GM18507 (cell line): Measurements from ENCODE around the gene EXOSC7.

Experiments used
- DNase-seq: peaks from one replicate; pipeline ENCODE4 v3.0.0; 2011; ENCODE audit warnings: low read depth; ENCODE audit not compliant: insufficient read length; ENCODE audit errors: extremely low spot score
- FAIRE-seq: peaks from 2 replicates; lab custom pipeline; 2011; peaks lifted over from hg19 to GRCh38; lab: Jason Lieb, UNC

The EXOSC7 gene

DNA sequence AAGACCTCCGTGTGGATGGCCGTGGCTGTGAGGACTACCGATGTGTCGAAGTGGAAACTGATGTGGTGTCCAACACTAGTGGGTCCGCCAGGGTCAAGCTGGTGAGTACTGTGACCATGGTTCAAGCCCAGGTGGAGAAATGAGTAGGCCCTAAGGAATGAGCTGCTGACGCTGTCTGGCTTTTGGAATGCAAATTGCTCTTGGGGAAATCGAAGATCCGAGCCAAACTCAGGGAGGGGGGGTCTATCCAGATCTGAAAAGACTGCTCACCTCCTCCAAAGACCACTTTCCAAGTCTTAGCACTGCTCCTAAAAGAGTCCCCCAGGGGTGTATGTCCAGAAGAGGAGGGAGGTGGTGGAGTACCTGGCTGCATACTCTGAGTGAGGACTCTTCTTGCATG lies 13.1 kb downstream of the EXOSC7 start:
- no peak for FAIRE-seq

DNA sequence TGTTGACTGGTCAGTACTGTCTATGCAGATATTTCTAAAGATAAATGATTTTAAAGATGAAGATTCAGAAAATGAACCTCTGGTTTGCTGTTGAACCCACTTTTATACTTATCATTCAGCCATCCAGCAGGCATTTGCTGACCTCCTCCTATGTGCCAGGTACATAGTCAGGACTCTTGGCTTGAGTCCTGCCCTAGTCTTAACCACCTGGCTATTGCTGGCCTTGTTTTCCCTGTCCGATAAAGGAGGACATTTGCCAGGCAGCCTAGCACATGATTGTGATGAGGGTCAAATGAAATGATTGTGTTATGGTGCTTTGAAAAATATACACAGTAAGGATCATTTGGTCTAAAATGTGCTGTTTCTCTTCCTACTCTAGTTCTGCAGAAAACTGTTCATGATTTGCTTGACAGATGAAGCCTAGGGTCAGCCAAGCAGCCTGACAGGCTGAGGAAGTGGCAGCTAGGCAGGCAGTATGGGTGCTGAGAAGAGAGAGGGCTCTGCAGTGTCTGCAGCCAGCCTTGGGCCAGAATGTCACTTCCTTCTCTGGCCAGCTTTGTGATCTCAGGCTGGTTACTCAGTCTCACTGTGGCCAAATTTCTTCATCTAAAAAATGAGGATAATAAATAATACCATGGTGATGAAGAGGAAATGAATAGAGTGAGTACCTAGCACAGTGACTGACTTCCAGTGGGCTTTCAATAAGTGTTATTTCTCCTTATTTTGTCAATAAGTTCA lies 13.8 kb downstream of the EXOSC7 start:
- no peak for FAIRE-seq
- DNase-seq = no peak

More for the DNA sequence above, 13.1 kb downstream of the EXOSC7 start:
- DNase-seq = no peak

DNA sequence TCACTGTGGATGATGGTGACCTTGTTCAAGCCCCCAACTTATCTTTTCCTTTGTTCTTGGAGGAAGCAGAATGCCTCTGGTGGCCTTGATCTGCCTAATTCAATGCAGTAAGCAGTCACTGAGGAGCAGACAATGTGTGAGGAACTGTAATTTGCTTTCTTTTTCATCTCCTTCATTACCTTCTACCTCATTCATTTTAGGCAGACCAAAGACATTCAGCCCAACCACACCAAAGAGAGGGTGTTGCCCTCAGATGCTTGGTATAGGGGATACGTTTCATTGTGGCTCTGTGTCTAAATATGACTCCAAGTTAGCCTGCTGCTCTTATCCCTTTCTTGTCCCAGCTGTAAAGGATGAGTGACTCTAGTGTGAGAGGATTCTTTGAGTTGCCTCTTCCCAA lies 15.3 kb downstream of the EXOSC7 start:
- FAIRE-seq (no peak), DNase-seq (no peak)

DNA sequence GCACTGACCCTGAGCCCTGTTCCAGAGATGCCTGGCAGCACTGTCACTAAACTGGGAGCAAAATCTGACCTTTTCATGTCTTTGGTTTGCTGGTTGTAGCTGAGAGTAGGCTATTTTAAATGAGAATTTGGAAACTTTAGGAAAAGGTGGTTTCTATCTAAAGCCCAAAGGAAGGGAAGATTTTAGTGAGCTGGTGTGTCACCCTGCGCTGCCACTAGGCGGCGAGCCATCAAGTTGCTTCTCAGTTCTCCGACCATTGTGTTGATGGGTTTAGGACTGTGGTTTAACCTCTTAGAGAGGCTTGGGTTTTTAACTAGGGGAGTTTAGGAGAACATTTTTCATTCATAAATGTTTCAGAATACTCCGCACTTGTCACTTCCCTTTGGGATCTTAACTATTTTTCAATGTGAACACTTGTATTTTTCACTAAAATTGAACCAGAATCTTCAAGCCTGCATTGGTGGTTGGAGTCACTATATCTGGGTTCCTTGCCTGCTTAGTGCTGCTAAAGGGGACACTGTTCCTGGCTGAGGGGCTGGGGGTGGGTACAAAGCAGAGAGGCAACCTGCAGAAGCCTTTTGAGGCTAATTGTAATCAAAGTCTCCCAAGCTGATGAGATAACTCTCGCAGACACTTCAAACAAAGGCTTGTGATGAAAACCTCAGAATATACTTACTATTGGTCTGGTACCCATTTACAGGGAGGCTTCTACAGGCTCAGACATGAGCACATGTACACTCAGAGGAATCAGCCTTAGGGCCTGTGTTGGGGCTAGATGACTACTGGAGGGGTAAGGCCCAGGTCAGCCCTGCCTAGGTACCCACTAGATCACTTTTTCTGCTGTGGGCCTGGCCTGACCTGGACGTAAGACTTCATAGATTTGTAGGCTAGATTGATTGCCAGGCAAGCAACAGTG lies 16.8 kb downstream of the EXOSC7 start:
- DNase-seq = no peak
- peak; percentile 60 for FAIRE-seq

DNA sequence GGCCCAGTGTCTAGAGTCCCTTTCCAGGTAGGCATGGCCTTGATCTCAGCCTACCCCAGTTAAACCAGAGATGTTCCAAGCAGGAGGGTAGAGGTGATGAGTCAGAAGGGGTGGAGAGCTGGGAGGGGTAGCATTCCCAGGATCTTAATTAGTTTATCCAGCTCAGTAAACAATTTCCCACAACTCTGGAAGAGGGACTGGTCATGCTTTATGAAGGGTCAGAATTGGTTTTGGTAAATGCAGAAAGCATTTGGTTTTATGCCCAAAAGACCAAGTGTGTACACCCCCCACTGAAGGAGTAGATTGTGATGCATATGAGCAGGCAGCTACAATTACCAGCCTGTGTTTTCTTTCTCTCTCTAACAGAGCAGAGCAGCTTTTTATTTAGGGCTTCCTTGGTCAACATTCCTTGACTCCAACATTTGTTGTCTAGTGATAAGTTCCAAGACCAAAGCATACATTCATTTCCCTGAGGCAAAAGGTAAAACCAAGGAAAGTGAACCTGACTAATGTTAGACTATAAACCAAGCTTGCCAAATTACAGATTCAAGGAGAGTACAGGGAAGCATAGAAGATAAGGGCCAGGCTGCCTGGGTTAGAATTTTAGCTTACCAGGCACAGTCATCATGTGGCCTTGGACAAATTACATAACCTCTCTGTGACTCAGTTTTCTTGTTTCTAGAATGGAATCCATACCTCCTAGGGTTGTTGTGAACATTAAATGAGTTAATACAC lies 17.6 kb downstream of the EXOSC7 start:
- FAIRE-seq (no peak), DNase-seq (no peak)

DNA sequence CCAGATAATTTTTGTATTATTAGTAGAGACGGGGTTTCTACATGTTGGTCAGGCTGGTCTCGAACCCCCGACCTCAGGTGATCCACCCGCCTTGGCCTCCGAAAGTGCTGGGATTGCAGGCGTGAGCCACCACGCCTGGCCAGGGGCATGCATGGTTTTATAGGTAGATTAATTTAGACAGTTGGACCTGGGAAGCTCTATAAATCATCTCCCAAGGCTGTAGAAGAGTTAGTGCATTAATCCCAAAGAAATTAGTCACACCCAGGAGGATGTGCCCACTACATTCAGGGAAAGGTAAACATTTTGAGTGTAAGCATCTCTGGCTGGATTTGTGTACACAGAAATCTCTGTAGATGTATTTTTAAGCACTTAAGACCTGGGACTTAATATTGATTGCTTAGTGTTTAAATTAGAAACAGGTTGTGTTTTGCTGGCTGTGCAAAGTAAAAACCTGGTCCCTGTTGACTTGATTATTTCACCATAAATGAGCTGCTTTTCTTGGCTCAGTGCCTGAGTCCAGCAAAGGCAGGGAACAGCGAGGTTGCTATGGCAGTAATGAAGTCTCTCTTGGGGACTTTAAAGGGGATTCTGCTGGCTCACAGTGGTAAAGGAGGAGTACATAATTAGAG lies 19.2 kb downstream of the EXOSC7 start:
- no peak for DNase-seq
- no peak for FAIRE-seq

DNA sequence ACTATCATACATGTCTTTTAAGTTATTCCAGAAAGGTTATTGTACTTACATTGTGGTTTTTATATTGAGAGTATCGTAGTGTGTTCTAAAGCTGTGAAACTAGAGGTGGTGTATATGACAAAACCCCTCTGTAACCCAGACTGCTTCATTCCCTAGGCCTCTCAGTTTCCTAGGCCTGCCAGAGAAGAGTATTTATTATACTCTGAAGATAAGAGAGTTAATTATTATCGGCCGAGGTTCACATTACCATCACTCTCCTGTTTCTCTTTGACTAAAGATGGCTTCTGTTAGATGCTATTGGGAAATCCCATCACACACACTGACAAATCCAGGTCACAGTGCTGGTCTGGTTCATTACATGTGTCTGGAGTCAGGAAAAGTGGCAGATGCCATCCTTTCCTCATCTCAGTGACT lies 20.5 kb downstream of the EXOSC7 start:
- FAIRE-seq (peak; percentile 66), DNase-seq (no peak)

DNA sequence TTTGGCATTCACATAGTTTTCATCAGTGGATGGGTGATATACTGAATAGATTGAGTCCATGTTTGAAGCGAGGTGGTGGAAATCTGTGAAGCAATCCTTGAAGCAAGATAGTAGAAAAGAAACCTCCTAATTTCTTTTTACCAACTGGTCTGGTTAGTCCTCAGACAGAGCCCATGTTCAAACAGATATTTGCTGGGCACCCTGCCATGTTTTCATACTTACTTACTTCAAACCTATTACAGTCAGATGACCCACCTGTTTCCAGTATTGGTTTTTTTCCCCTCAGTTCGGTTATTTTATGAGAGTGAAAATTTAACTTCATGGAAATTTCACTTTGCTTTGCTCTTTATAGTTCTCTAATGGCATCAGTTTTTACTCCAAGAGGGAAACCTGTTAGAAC lies 23.7 kb downstream of the EXOSC7 start:
- DNase-seq (no peak), FAIRE-seq (no peak)

DNA sequence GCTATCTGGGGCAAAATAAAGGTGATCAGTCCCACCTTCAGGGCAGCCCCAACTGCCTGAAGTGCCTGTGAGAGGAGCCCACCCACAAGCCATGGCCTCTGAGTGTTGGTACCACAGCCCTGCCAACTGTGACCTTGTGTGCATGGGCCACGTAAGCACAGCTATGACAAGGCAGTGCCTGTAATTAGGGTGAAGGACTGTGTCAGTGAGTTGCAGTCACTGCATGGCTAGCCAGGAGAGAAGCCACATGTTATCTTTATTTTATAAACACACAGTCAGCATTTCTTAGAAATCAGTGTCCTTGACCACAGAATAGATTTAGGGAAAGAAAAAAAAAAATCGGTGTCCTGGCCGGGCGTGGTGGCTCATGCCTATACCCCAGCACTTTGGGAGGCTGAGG lies 24.8 kb downstream of the EXOSC7 start:
- DNase-seq (no peak), FAIRE-seq (no peak)

DNA sequence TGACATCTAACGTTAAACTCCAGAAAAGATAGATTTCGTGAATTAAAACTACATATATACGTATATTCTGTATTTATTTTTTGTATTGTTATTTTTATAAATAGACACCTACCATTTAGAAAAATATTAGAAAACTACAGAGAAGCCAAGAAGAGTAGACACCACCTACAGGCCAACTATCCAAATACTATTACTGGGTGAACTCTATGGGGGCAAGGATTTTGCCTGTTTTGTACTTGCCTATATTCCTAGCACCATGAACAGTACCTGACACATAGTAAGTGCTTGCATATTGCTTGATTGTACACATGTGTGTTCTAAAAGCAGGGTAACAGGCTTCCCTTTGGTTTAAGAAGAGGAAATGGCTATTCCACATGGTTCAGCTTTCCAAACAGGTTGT lies 25.7 kb downstream of the EXOSC7 start:
- DNase-seq (no peak), FAIRE-seq (no peak)

DNA sequence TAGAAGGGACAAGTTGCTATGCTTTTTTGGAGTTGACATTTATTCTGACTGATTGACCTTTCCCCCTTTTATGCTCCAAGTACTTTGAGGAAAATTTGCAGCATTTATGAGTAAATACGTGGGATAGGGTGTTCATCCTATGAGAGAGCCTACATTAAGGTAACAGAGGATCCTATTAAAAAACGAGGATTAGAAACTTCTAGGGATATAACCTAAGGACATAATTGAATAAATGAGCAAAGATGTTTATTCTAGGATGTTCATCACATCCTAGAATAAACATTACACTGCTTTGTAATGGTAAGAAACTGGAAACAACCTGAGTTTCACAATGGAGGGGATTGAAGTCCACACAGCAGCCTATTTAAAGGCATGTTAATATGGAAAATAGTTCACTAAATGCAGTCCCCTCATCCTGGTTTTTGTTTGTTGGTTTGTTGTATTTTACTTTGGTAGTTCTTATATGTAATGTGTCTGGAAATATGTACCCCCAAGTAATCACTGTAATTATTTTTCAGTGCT lies 26.2 kb downstream of the EXOSC7 start:
- FAIRE-seq = no peak

DNA sequence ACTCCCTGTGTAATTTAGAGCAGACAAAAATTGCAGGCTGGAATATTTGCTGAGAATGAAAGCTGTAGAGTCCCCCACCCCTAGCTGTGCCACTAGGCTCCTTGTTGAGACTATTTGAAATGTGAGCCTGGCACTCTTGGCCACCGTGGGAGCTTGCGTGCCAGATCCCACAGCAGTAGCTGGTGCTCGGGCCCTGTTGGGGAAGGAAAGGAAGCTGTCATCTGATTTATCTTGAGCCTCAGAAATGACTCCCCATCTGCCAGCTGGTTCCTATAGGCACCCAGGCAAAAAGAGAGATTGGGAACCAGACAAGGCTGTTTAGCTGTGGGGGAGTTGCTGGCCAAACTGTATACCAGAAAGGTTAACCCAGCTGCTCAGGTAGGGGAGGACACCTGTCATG lies 26.7 kb downstream of the EXOSC7 start:
- no peak for FAIRE-seq

More for the DNA sequence above, 26.2 kb downstream of the EXOSC7 start:
- DNase-seq = no peak

DNA sequence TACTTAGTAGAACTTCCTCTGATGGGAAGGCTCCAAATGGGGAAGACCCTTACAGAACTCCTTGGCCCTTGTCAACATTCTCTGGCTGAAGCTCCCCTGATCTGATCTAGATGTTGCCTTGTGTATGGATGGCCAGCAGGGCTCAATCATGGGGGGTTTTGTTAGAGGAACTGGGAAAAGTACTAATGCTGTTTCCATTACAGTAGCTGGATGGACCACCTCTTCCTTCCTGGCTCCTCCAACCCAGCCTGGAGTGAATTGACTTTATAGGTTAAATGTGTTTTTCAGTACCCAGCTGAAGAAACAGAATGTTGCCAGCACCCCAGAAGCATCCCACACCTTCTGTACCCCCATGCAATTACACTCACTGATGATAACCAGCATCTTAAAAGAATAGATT lies 27.4 kb downstream of the EXOSC7 start:
- no peak for FAIRE-seq
- DNase-seq = no peak

More for the DNA sequence above, 26.7 kb downstream of the EXOSC7 start:
- no peak for DNase-seq

DNA sequence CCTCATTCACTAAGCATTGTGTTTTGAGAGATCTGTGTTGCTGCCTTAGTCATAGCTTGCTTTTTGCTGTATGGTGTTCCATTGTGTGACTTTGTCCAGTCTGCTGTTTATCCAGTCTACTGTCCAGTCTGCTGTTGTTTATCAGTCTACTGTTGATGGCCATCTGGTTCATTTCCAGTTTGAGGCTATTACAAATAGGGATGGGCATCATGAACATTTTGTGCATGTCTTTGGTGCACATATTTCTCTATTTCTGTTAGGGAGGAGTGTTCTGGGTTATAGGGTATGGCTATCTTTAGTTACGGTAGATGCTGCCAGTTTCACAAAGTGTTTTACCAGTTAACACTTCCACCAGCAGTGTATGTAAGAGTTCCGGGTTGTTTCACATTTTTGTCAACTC lies 27.8 kb downstream of the EXOSC7 start:
- FAIRE-seq (no peak), DNase-seq (no peak)

DNA sequence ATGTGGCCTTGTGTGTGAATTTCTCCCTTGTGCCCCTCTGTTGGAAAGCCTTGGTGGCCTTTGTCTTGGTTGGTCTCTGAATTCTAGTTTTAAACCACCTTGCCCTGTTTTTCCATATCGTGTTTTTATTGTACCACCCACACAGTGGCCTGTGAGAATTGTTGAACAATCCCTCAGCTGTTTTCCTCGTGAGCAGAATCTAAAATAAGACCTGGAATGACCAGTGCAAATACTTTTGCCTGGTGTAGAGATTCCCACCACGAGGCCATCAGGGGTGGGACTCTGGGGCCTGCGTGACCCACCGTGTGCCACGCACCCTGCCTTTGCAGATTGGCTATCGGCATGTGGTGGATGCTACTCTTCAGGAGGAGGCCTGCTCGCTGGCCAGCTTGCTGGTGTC lies 31.0 kb downstream of the EXOSC7 start:
- no peak for DNase-seq
- FAIRE-seq = no peak

DNA sequence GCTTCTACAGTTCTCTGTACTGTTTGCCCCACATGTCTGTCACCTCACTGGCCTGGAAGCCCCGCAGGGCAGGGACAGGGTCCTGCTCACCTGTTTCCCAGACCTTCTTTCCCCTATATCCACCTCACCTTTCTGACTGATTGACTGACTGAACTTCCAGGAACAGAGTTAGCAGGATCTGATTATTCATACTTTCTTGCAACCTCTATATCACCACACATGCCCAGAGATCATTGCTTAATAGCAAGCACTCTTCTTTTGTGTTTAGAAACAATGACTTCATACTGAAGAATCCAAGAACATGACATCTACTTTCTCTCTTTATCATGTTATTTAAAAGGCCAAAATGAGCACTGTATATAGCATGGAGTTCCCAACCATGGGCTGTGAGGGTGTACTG lies 32.1 kb downstream of the EXOSC7 start:
- no peak for FAIRE-seq
- no peak for DNase-seq

DNA sequence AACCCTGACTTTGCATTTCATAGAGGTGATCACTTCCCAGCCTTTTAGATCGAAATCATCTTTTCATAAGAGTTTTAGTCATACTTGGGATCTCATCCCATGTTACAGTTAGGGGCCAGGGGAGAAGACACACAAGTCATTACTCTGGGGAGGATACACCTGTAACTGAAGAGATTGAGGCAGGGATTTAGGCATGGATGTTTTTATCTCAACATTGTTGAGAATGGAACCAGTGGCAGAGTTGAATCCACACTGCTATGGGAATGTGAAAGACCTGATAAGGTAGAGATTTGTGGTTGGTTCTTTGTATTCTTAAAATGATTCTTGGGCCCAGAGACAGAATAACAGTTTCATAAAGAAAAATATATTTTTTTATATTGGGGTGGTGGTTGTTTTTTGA lies 33.8 kb downstream of the EXOSC7 start:
- no peak for DNase-seq
- FAIRE-seq = no peak

DNA sequence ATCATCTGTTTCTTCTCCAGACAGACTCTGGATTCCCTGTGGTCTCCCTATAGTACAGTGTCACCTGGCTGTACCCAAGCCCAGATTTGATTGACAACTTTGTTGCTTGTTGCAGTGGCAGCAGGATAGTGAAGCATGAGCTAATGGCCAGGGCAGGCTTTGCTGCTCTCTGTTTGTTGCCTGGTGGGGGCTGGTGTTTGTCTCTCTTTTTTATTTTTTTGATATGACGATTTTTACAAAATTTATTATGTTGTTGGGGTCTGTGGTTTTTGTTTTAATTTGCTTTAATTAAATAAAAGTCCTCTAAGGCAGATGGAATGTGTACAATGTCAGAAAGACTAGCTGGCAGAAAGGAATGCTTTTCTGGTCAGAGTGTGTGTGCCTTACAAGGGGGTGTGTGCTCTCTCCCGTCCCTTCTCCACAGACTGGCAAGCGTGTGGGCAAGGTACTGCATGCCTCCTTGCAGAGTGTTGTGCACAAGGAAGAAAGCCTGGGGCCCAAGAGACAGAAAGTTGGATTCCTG lies 34.8 kb downstream of the EXOSC7 start:
- DNase-seq (no peak), FAIRE-seq (no peak)

DNA sequence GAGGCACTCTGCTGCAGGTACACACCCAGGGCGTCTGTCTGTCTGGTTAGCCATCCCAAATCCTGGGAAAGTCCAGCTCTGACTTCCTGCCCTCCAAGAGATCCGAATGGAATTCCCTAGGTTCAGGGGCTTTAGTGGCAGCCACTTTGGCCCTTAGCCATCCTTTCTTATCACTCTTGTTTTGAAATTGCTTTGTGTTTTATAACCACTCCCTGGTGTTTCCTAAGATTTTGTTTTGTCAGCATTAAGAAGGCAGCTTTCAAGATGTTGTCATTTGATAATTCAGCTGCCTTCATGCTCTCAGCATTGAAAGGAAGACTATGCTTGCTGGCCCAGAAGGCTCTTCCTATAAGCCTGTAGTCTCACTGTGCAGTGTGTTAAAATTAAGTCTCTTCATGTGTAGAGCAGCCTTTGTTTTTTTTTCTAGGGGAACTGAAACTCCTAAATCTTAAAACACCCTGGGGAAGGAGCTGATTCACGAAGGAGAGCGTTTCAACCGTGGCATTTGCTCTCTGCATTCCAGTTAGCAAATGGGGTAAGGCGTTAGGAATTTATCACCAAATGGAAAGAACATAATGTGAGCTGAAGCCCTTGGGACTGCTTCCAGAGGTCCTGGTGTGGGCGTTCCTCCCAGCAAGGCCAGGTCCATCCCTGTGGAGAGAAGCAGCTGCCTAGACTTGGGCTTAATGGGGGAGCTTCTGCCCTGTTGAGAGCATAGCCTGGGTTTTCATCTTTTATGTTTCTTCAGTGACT lies 35.9 kb downstream of the EXOSC7 start:
- no peak for DNase-seq

More for the DNA sequence above, 35.9 kb downstream of the EXOSC7 start:
- no peak for FAIRE-seq
